GM23338 (cell line): ENCODE results near the gene DENND1B. TPM values are rescaled to one million over a fixed set of nuclear protein-coding genes. Genes with fewer than 3 reads are reported as not detected.

Experiments
- ATAC-seq: fragments of 200-7000 bp; cut with Tn5 transposase; 3 replicates; pipeline ENCODE4 v1.9.1; 2020
- DNase-seq: peaks from one replicate; pipeline ENCODE4 v3.0.0-alpha.2; 2015; ENCODE audit warnings: low spot score
- H2AFZ ChIP-seq: fragments of 200-600 bp; sonication (generic); 2 replicates; pipeline ENCODE4 v1.8.0; 2016; ENCODE audit warnings: antibody characterized with exemption, mild to moderate bottlenecking, moderate library complexity
- H3F3A ChIP-seq: fragments of 200-600 bp; sonication (generic); replicated peaks from 2 replicates; pipeline ENCODE4 v1.8.0; 2017; ENCODE audit warnings: antibody characterized with exemption, mixed run types, low read depth
- H3K27ac ChIP-seq: fragments of 200-600 bp; sonication (generic); 2 replicates; pipeline ENCODE4 v1.6.1; 2016; ENCODE audit warnings: low read depth
- H3K27me3 ChIP-seq: fragments of 200-600 bp; sonication (generic); 2 replicates; pipeline ENCODE4 v1.8.0; 2016; ENCODE audit warnings: mild to moderate bottlenecking, mixed run types, moderate library complexity; ENCODE audit not compliant: insufficient read depth
- H3K36me3 ChIP-seq: fragments of 200-600 bp; sonication (generic); 2 replicates; pipeline ENCODE4 v1.8.0; 2016; ENCODE audit warnings: mild to moderate bottlenecking; ENCODE audit not compliant: insufficient read depth
- H3K4me1 ChIP-seq: fragments of 200-600 bp; sonication (generic); 2 replicates; pipeline ENCODE4 v1.8.0; 2016; ENCODE audit warnings: mild to moderate bottlenecking, moderate library complexity; ENCODE audit not compliant: insufficient read depth
- H3K4me2 ChIP-seq: fragments of 200-600 bp; sonication (generic); 2 replicates; pipeline ENCODE4 v1.7.1; 2017; ENCODE audit warnings: mixed run types
- H3K4me3 ChIP-seq: fragments of 200-600 bp; sonication (generic); 2 replicates; pipeline ENCODE4 v1.6.1; 2016; ENCODE audit warnings: mixed run types
- H3K79me2 ChIP-seq: fragments of 200-600 bp; sonication (generic); replicated peaks from 2 replicates; pipeline ENCODE4 v1.8.0; 2017; ENCODE audit warnings: mild to moderate bottlenecking; ENCODE audit not compliant: insufficient read depth
- H3K9me2 ChIP-seq: fragments of 200-600 bp; sonication (generic); 2 replicates; pipeline ENCODE4 v1.8.0; 2017; ENCODE audit not compliant: insufficient read depth
- H4K20me1 ChIP-seq: fragments of 200-600 bp; sonication (generic); replicated peaks from 2 replicates; pipeline ENCODE4 v1.8.0; 2017; ENCODE audit warnings: mild to moderate bottlenecking; ENCODE audit not compliant: insufficient read depth
- H3K27ac Mint-ChIP-seq: 2 replicates; pipeline ENCODE4 v1.8.0; 2020; ENCODE audit warnings: inconsistent platforms, mild to moderate bottlenecking, moderate library complexity, mixed read lengths
- H3K27me3 Mint-ChIP-seq: 3 replicates; pipeline ENCODE4 v1.8.0; 2022; ENCODE audit warnings: low read depth, mild to moderate bottlenecking, moderate library complexity, mixed read lengths, inconsistent platforms; ENCODE audit not compliant: insufficient read depth, poor library complexity
- H3K36me3 Mint-ChIP-seq: 3 replicates; pipeline ENCODE4 v1.8.0; 2021; ENCODE audit warnings: low read depth, mild to moderate bottlenecking, inconsistent platforms, moderate library complexity, mixed read lengths
- H3K4me1 Mint-ChIP-seq: 3 replicates; pipeline ENCODE4 v1.8.0; 2020; ENCODE audit warnings: mild to moderate bottlenecking, inconsistent platforms, mixed read lengths
- H3K4me3 Mint-ChIP-seq: 3 replicates; pipeline ENCODE4 v1.8.0; 2021; ENCODE audit warnings: moderate library complexity, mild to moderate bottlenecking, inconsistent platforms, mixed read lengths
- H3K9me3 Mint-ChIP-seq: 3 replicates; pipeline ENCODE4 v1.8.0; 2020; ENCODE audit warnings: moderate library complexity, mild to moderate bottlenecking, inconsistent platforms, mixed read lengths
- CREB1 ChIP-seq: fragments of 250-450 bp; sonication (Bioruptor Pico); IDR thresholded peaks from 2 replicates; pipeline ENCODE4 v1.5.0; 2020; ENCODE audit warnings: low read depth, mild to moderate bottlenecking, moderate library complexity
- CTCF ChIP-seq, 2 experiments: fragments of 200-600 bp in 1 of 2; sonication (generic) in 1 of 2; conservative IDR thresholded peaks; 2 replicates each; pipeline versions ENCODE4 v1.5.1 to v1.6.1; 2016 to 2017; ENCODE audit warnings: antibody characterized with exemption in 2 of 2, low read depth in 2 of 2, mild to moderate bottlenecking in 2 of 2, moderate library complexity in 1 of 2
- ETS1 ChIP-seq: IDR thresholded peaks from 2 replicates; pipeline ENCODE4 v1.6.1; 2016; ENCODE audit warnings: antibody characterized with exemption
- EZH2 ChIP-seq: fragments of 200-600 bp; sonication (generic); IDR thresholded peaks from one replicate; pipeline ENCODE4 v1.8.0; 2017; ENCODE audit warnings: antibody characterized with exemption, mild to moderate bottlenecking, low read depth; ENCODE audit not compliant: unreplicated experiment
- EZH2phosphoT487 ChIP-seq: fragments of 200-600 bp; sonication (generic); IDR thresholded peaks from one replicate; pipeline ENCODE4 v1.8.1; 2018; ENCODE audit warnings: antibody characterized with exemption; ENCODE audit not compliant: unreplicated experiment
- JUNB ChIP-seq: IDR thresholded peaks from one replicate; pipeline ENCODE4 v1.6.1; 2016; ENCODE audit warnings: antibody characterized with exemption; ENCODE audit not compliant: unreplicated experiment
- NANOG ChIP-seq: IDR thresholded peaks from 2 replicates; pipeline ENCODE4 v1.6.1; 2016; ENCODE audit warnings: antibody characterized with exemption, borderline replicate concordance
- POLR2AphosphoS5 ChIP-seq: IDR thresholded peaks from 2 replicates; pipeline ENCODE4 v1.6.1; 2016; ENCODE audit warnings: antibody characterized with exemption, low read depth
- REST ChIP-seq: IDR thresholded peaks from one replicate; pipeline ENCODE4 v1.6.1; 2018; ENCODE audit warnings: antibody characterized with exemption; ENCODE audit not compliant: unreplicated experiment
- STAT1 ChIP-seq: IDR thresholded peaks from one replicate; pipeline ENCODE4 v1.6.1; 2016; ENCODE audit warnings: antibody characterized with exemption; ENCODE audit not compliant: unreplicated experiment
- ZNF114 ChIP-seq: fragments of 250-450 bp; sonication (Bioruptor Pico); IDR thresholded peaks from 2 replicates; pipeline ENCODE4 v1.5.0; 2020; ENCODE audit warnings: mild to moderate bottlenecking, moderate library complexity
- ZNF331 ChIP-seq: fragments of 250-450 bp; sonication (Bioruptor Pico); IDR thresholded peaks from 2 replicates; pipeline ENCODE4 v1.5.0; 2020; ENCODE audit warnings: low read depth, mild to moderate bottlenecking, moderate library complexity
- polyA plus RNA-seq: library from polyadenylated mRNA; unstranded; fragments of >200 nt; fragmentation: Nextera tagmentation; extraction: Ambion mirVana; gene quantifications from 2 replicates; pipeline ENCODE4 v1.2.1, GENCODE V29; 2016
- total RNA-seq: library from RNA; depleted of rRNA; stranded (reverse); fragments of >200 nt; shearing (Covaris generic); gene quantifications from 2 replicates; pipeline ENCODE4 v1.2.3, GENCODE V29; 2014
- TF ChIP-seq, protein P1 (sequence below): fragments of 250-450 bp; sonication (Bioruptor Pico); IDR thresholded peaks from 2 replicates; pipeline ENCODE4 v1.5.0; 2020; ENCODE audit warnings: mild to moderate bottlenecking, moderate library complexity

Gene DENND1B
- total and polyA plus RNA-seq, 2 experiments from 2014 or later, result 4.3 to 5.2 TPM

- TF ChIP-seq STAT1, result no peak
- TF ChIP-seq, protein P1, sequence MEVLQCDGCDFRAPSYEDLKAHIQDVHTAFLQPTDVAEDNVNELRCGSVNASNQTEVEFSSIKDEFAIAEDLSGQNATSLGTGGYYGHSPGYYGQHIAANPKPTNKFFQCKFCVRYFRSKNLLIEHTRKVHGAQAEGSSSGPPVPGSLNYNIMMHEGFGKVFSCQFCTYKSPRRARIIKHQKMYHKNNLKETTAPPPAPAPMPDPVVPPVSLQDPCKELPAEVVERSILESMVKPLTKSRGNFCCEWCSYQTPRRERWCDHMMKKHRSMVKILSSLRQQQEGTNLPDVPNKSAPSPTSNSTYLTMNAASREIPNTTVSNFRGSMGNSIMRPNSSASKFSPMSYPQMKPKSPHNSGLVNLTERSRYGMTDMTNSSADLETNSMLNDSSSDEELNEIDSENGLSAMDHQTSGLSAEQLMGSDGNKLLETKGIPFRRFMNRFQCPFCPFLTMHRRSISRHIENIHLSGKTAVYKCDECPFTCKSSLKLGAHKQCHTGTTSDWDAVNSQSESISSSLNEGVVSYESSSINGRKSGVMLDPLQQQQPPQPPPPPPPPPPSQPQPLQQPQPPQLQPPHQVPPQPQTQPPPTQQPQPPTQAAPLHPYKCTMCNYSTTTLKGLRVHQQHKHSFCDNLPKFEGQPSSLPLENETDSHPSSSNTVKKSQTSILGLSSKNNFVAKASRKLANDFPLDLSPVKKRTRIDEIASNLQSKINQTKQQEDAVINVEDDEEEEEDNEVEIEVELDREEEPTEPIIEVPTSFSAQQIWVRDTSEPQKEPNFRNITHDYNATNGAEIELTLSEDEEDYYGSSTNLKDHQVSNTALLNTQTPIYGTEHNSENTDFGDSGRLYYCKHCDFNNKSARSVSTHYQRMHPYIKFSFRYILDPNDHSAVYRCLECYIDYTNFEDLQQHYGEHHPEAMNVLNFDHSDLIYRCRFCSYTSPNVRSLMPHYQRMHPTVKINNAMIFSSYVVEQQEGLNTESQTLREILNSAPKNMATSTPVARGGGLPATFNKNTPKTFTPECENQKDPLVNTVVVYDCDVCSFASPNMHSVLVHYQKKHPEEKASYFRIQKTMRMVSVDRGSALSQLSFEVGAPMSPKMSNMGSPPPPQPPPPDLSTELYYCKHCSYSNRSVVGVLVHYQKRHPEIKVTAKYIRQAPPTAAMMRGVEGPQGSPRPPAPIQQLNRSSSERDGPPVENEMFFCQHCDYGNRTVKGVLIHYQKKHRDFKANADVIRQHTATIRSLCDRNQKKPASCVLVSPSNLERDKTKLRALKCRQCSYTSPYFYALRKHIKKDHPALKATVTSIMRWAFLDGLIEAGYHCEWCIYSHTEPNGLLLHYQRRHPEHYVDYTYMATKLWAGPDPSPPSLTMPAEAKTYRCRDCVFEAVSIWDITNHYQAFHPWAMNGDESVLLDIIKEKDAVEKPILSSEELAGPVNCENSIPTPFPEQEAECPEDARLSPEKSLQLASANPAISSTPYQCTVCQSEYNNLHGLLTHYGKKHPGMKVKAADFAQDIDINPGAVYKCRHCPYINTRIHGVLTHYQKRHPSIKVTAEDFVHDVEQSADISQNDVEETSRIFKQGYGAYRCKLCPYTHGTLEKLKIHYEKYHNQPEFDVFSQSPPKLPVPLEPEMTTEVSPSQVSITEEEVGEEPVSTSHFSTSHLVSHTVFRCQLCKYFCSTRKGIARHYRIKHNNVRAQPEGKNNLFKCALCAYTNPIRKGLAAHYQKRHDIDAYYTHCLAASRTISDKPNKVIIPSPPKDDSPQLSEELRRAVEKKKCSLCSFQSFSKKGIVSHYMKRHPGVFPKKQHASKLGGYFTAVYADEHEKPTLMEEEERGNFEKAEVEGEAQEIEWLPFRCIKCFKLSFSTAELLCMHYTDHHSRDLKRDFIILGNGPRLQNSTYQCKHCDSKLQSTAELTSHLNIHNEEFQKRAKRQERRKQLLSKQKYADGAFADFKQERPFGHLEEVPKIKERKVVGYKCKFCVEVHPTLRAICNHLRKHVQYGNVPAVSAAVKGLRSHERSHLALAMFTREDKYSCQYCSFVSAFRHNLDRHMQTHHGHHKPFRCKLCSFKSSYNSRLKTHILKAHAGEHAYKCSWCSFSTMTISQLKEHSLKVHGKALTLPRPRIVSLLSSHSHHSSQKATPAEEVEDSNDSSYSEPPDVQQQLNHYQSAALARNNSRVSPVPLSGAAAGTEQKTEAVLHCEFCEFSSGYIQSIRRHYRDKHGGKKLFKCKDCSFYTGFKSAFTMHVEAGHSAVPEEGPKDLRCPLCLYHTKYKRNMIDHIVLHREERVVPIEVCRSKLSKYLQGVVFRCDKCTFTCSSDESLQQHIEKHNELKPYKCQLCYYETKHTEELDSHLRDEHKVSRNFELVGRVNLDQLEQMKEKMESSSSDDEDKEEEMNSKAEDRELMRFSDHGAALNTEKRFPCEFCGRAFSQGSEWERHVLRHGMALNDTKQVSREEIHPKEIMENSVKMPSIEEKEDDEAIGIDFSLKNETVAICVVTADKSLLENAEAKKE (CRISPR knock-in tag), result no peak
- no peak for TF ChIP-seq POLR2AphosphoS5
- no peak for TF ChIP-seq CTCF (conservative IDR thresholded peaks at IDR 0.05; ENCODE audit: low read depth in 2 of 2)
- no peak for TF ChIP-seq ZNF331 (CRISPR knock-in tag)
- no peak for TF ChIP-seq ZNF114
- no peak for TF ChIP-seq EZH2
- no peak for TF ChIP-seq NANOG
- no peak for TF ChIP-seq EZH2phosphoT487
- TF ChIP-seq REST, result no peak
- TF ChIP-seq ETS1, result no peak
- no peak for TF ChIP-seq CREB1 (CRISPR knock-in tag)
- TF ChIP-seq JUNB, result no peak
- H3K4me3 ChIP-seq, result no peak overlapping the region
- Mint-ChIP-seq H3K27ac (no peak overlapping the region), H3K4me3 (no peak overlapping the region), H3K9me3 (peaks cover 3% of the 10 kb centered on the region; the same call in 2 of the 3 replicates), H3K27me3 (no peaks in the 10 kb centered on the region), H3K4me1 (peaks cover 15% of the 10 kb centered on the region), H3K36me3 (no peaks in the 10 kb centered on the region)
- no peaks in the 10 kb centered on the region for H4K20me1 ChIP-seq
- ATAC-seq, result no peak
- no peaks in the 10 kb centered on the region for H3K27me3 ChIP-seq
- DNase-seq, result no peak
- H3K4me2 ChIP-seq, result no peak overlapping the region
- H3K27ac ChIP-seq, result no peak overlapping the region
- H2AFZ ChIP-seq, result no peak overlapping the region
- no peaks in the 10 kb centered on the region for H3K36me3 ChIP-seq
- no peaks in the 10 kb centered on the region for H3F3A ChIP-seq
- H3K4me1 ChIP-seq, result peaks cover 13% of the 10 kb centered on the region
- H3K9me2 ChIP-seq, result no peaks in the 10 kb centered on the region
- H3K79me2 ChIP-seq, result no peaks in the 10 kb centered on the region
Observed at GRCh38 chr1:197740992-197741391, 34.3 kb downstream of the DENND1B start.
